GM12878 (cell line): ENCODE data around the gene TTYH3. TPM values are rescaled to one million over a fixed set of nuclear protein-coding genes. Genes with fewer than 3 reads are reported as not detected.

ENCODE experiments used
- ATAC-seq: fragments of 200-7000 bp; cut with Tn5 transposase; 3 replicates; pipeline ENCODE4 v1.9.1; 2020; ENCODE audit warnings: mild to moderate bottlenecking, moderate library complexity
- BruUV-seq: library from RNA; stranded (reverse); fragments of 400-500 nt; replicated peaks from 2 replicates; lab custom pipeline; 2021; lab: Mats Ljungman, UMichigan
- CTCF ChIA-PET: fragments of 300-600 bp; sonication (Branson Sonifier 250); formaldehyde crosslinking; extraction: SDS; loops from one replicate; lab custom pipeline; 2021; ENCODE audit warnings: inconsistent platforms; lab: Yijun Ruan, JAX
- POLR2A ChIA-PET: fragments of 350-600 bp; formaldehyde crosslinking; extraction: SDS; loops from one replicate; lab custom pipeline; 2021; ENCODE audit warnings: inconsistent platforms; lab: Charles Lee
- RAD21 ChIA-PET: fragments of 300-600 bp; sonication (Branson Sonifier 250); formaldehyde crosslinking; loops from one replicate; lab custom pipeline; 2023; ENCODE audit warnings: antibody characterized with exemption; ENCODE audit not compliant: unreplicated experiment; lab: Charles Lee
- SMC1A ChIA-PET: fragments of 300-600 bp; sonication (Branson Sonifier 250); formaldehyde crosslinking; loops from one replicate; lab custom pipeline; 2023; ENCODE audit not compliant: unreplicated experiment, uncharacterized antibody; lab: Charles Lee
- DNase-seq: peaks from one replicate; pipeline ENCODE4 v3.0.0-alpha.2; 2011; ENCODE audit warnings: low read depth, low spot score
- FAIRE-seq: peaks from 3 replicates; lab custom pipeline; 2011; peaks lifted over from hg19 to GRCh38; lab: Jason Lieb, UNC
- H2AFZ ChIP-seq: 2 replicates; pipeline ENCODE4 v1.6.0; 2011; ENCODE audit warnings: low read depth, low read length, control low read depth; ENCODE audit not compliant: control insufficient read depth
- H3K27ac ChIP-seq: 2 replicates; pipeline ENCODE4 v1.5.1; 2011; ENCODE audit warnings: control low read depth; ENCODE audit not compliant: control insufficient read depth, insufficient read depth
- H3K27me3 ChIP-seq, 2 experiments: replicated peaks in 1 of 2; 2 replicates each; pipeline versions ENCODE4 v1.6.0 to v1.6.1; 2011; ENCODE audit warnings: low read length in 1 of 2; ENCODE audit not compliant: control insufficient read depth in 2 of 2, insufficient read depth in 2 of 2
- H3K36me3 ChIP-seq, 2 experiments: 2 replicates each; pipeline ENCODE4 v1.5.1; 2011; ENCODE audit warnings: low read length in 1 of 2; ENCODE audit not compliant: control insufficient read depth in 2 of 2, insufficient read depth in 2 of 2
- H3K4me1 ChIP-seq: 2 replicates; pipeline ENCODE4 v1.6.1; 2011; ENCODE audit warnings: mild to moderate bottlenecking, low read length, moderate library complexity, mixed read lengths; ENCODE audit not compliant: control insufficient read depth, insufficient read depth
- H3K4me2 ChIP-seq: 2 replicates; pipeline ENCODE4 v1.6.0; 2011; ENCODE audit warnings: control low read depth; ENCODE audit not compliant: control insufficient read depth, insufficient read depth
- H3K4me3 ChIP-seq: fragments of 200-600 bp; sonication (generic); 2 replicates; pipeline ENCODE4 v1.5.1; 2016
- H3K79me2 ChIP-seq: 2 replicates; pipeline ENCODE4 v1.6.0; 2011; ENCODE audit warnings: low read length; ENCODE audit not compliant: control insufficient read depth, insufficient read depth
- H3K9ac ChIP-seq: 2 replicates; pipeline ENCODE4 v1.8.0; 2011; ENCODE audit warnings: low read length, control low read depth, mixed read lengths; ENCODE audit not compliant: control insufficient read depth, insufficient read depth
- H3K9me3 ChIP-seq: replicated peaks from 3 replicates; pipeline ENCODE4 v1.5.1; 2011; ENCODE audit warnings: mild to moderate bottlenecking, low read length; ENCODE audit not compliant: control insufficient read depth, insufficient read depth
- H4K20me1 ChIP-seq: 2 replicates; pipeline ENCODE4 v1.6.0; 2011; ENCODE audit not compliant: control insufficient read depth, insufficient read depth
- DPF2 ChIP-seq: fragments of 450-650 bp; IDR thresholded peaks from 2 replicates; pipeline ENCODE4 v1.6.1; 2017; ENCODE audit warnings: mild to moderate bottlenecking
- GATAD2B ChIP-seq: fragments of 450-650 bp; conservative IDR thresholded peaks from 2 replicates; pipeline ENCODE4 v1.6.1; 2017; ENCODE audit warnings: low read depth, mild to moderate bottlenecking, moderate library complexity
- HDAC2 ChIP-seq: fragments of 200-600 bp; sonication (generic); IDR thresholded peaks from 2 replicates; pipeline ENCODE4 v1.6.1; 2017
- NFIC ChIP-seq: IDR thresholded peaks from 2 replicates; pipeline ENCODE4 v1.6.1; 2012; ENCODE audit warnings: low read depth, mild to moderate bottlenecking, inconsistent platforms, low read length, moderate library complexity
- NFYA ChIP-seq: IDR thresholded peaks from 2 replicates; pipeline ENCODE4 v1.6.1; 2011; ENCODE audit warnings: low read depth, mild to moderate bottlenecking, low read length, improper control_type of control experiment, borderline replicate concordance
- POLR2AphosphoS2 ChIP-seq: IDR thresholded peaks from 2 replicates; pipeline ENCODE4 v1.6.1; 2011; ENCODE audit warnings: low read depth, mild to moderate bottlenecking, low read length, improper control_type of control experiment, moderate library complexity
- RCOR1 ChIP-seq: conservative IDR thresholded peaks from 2 replicates; pipeline ENCODE4 v1.6.1; 2012; ENCODE audit warnings: low read depth, low read length, improper control_type of control experiment
- SIN3A ChIP-seq: IDR thresholded peaks from 2 replicates; pipeline ENCODE4 v1.6.1; 2012; ENCODE audit warnings: low read depth, low read length, improper control_type of control experiment
- SIX5 ChIP-seq: IDR thresholded peaks from 2 replicates; pipeline ENCODE4 v1.6.1; 2011; ENCODE audit warnings: mild to moderate bottlenecking, low read depth, low read length, moderate library complexity; ENCODE audit not compliant: severe bottlenecking
- SMAD1 ChIP-seq: fragments of 450-650 bp; IDR thresholded peaks from 2 replicates; pipeline ENCODE4 v1.6.1; 2018; ENCODE audit warnings: mild to moderate bottlenecking, low read depth; ENCODE audit not compliant: partially characterized antibody
- SP1 ChIP-seq: IDR thresholded peaks from one replicate; pipeline ENCODE4 v1.6.1; 2011; ENCODE audit warnings: low read depth, low read length
- SRF ChIP-seq, 2 experiments: IDR thresholded peaks; 2 replicates each; pipeline ENCODE4 v1.6.1; 2011; ENCODE audit warnings: low read depth in 2 of 2, low read length in 2 of 2, mild to moderate bottlenecking in 1 of 2, moderate library complexity in 1 of 2
- SUPT20H ChIP-seq: IDR thresholded peaks from 2 replicates; pipeline ENCODE4 v1.6.1; 2011; ENCODE audit warnings: low read depth, mild to moderate bottlenecking, low read length, moderate library complexity, borderline replicate concordance; ENCODE audit not compliant: control insufficient read depth
- WGBS: methylation state at CpG from one replicate; pipeline ENCODE4 v1.1.6; 2016; ENCODE audit warnings: low lambda C conversion rate; ENCODE audit not compliant: insufficient replicate concordance, insufficient coverage; ENCODE audit errors: missing lambda C conversion rate; 5-methylcytosine and 5-hydroxymethylcytosine counted together
- in situ Hi-C: fragments of 300-500 bp; cut with MboI; formaldehyde crosslinking; loops from 9 replicates; pipeline ENCODE4 v1.14.3; 2018; ENCODE audit warnings: mixed read lengths
- intact Hi-C: fragments of 100-400 bp; cut with micrococcal nuclease; formaldehyde crosslinking; loops from one replicate; pipeline ENCODE4 v1.14.2; 2022; ENCODE audit not compliant: unreplicated experiment
- polyA plus RNA-seq, 11 experiments: library from polyadenylated mRNA; depleted of rRNA in 4 of 11; unstranded in 6 of 11; stranded (reverse) in 5 of 11; fragments of >200 nt; fragmentation: Nextera tagmentation in 4 of 11; fragmentation: Illumina TruSeq in 1 of 11; extraction: Ambion mirVana in 4 of 11; extraction: Trizol in 1 of 11; gene quantifications; 1 replicate in 1 of 11; 2 replicates in 10 of 11; pipeline versions ENCODE4 v1.2.1 to v1.2.3, GENCODE V29; 2011 to 2016; ENCODE audit warnings: inconsistent platforms in 2 of 11, missing spikeins in 2 of 11, low read depth in 1 of 11
- total RNA-seq, 4 experiments: library from RNA; depleted of rRNA in 3 of 4; stranded (reverse); fragments of >200 nt in 3 of 4; fragmentation: Illumina TruSeq in 1 of 4; extraction: Trizol in 1 of 4; gene quantifications; 2 replicates each; pipeline versions ENCODE4 v1.2.1 to v1.2.3, GENCODE V29; 2013 to 2021
- TF ChIP-seq, protein P1 (sequence below): fragments of 450-650 bp; IDR thresholded peaks from 2 replicates; pipeline ENCODE4 v1.6.1; 2017; ENCODE audit warnings: mild to moderate bottlenecking, low read depth, inconsistent platforms; ENCODE audit not compliant: poor library complexity, severe bottlenecking
- TF ChIP-seq, protein P2 (sequence below): fragments of 150-350 bp; IDR thresholded peaks from 2 replicates; pipeline ENCODE4 v1.6.1; 2016; ENCODE audit warnings: low read depth, low read length
- TF ChIP-seq, protein P3 (sequence below), 3 experiments: IDR thresholded peaks in 2 of 3; conservative IDR thresholded peaks in 1 of 3; 2 replicates each; pipeline ENCODE4 v1.5.1; 2011; ENCODE audit warnings: low read depth in 3 of 3, low read length in 3 of 3, mild to moderate bottlenecking in 3 of 3, control low read depth in 2 of 3, moderate library complexity in 2 of 3, inconsistent platforms in 1 of 3, mixed read lengths in 1 of 3; ENCODE audit not compliant: control insufficient read depth in 2 of 3, insufficient read depth in 1 of 3; ENCODE audit errors: extremely low read depth in 1 of 3

The TTYH3 gene
- total and polyA plus RNA-seq, 10 of the 15 experiments (the other 5 are each of a cell fraction or from before 2014, with no cell fraction given): 0.79 to 71.4 (median 10.5) TPM

DNA sequence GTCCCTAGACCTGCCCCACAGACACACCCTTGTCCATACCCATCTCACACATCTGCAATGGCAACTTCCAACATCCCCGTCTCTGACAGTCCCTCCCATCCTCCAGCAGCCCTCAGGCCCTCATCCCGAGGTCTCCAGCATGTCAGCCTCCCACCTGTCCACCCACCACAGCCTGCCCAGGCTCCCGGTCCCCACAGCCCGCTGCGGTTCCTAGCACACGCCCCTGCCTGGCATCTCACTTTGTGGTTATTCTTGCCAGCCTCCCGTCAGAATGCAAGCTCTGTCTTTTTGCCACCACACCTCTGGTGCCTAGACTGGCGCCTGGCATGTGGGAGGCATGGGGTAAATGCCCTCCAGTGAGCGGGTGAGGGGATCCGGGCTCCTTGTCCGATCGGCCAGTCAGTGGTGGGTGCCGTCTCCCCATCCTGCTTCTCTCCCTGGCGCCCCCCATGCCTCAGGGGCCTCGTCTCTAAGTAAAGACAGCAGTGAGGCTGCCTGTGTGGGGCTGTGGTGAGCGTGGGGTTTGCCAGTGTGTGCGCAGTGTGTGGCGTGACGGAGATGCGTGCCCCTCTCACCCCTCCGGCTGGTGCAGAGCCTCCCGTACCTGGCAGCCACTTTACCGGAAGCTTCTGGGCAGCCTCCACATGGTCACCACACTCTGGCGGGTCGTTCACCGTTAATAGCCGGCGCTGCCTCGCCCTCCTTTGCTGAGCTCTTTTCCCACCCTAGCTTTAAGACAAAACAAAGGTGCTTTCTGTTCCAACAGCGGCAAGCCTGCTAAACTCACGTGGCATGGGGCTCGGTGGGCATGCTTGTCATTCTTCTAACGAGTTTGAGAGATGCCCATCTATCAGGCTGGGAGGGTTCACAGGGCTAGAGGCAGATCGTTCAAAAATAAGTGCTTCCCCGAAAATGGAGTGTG, 28.5 kb upstream of the TTYH3 start:
- Histone ChIP-seq H3K79me2 (no peaks in the 10 kb centered on the region), H3K9me3 (no peaks in the 10 kb centered on the region), H3K36me3 (peaks cover 0 to 2% of the 10 kb centered on the region in 2 experiments; a peak in 1 of 4 replicates), H4K20me1 (no peaks in the 10 kb centered on the region), H3K27me3 (no peaks in the 10 kb centered on the region), H3K27ac (no peak overlapping the region), H3K4me3 (no peak overlapping the region), H2AFZ (no peak overlapping the region), H3K9ac (no peak overlapping the region), H3K4me1 (no peaks in the 10 kb centered on the region), H3K4me2 (no peak overlapping the region)
- ChIA-PET CTCF (no interaction called here), POLR2A (interaction anchor here (0.6 kb wide), 1 partner anchor 43 kb away, joined by 3 read pairs; no protein-coding TSS in a partner anchor), RAD21 (no interaction called here), SMC1A (no interaction called here)
- intact Hi-C loops (no loop called here), in situ Hi-C loops (no loop called here)
- FAIRE-seq (no peak), DNase-seq (no peak), ATAC-seq (no peak)
- WGBS: 64% methylated on average over 35 of the region's 35 CpGs
- no TSS peak for BruUV-seq
- TF ChIP-seq DPF2 (no peak), POLR2AphosphoS2 (no peak), NFYA (no peak), SP1 (no peak), SIN3A (no peak), GATAD2B (no peak), SMAD1 (no peak), HDAC2 (no peak), SUPT20H (no peak), SIX5 (no peak), RCOR1 (no peak), SRF (IDR thresholded peaks at IDR 0.05; ENCODE audit: low read depth in 2 of 2, low read length in 2 of 2) (no peak), NFIC (no peak)
- TF ChIP-seq, protein P1, sequence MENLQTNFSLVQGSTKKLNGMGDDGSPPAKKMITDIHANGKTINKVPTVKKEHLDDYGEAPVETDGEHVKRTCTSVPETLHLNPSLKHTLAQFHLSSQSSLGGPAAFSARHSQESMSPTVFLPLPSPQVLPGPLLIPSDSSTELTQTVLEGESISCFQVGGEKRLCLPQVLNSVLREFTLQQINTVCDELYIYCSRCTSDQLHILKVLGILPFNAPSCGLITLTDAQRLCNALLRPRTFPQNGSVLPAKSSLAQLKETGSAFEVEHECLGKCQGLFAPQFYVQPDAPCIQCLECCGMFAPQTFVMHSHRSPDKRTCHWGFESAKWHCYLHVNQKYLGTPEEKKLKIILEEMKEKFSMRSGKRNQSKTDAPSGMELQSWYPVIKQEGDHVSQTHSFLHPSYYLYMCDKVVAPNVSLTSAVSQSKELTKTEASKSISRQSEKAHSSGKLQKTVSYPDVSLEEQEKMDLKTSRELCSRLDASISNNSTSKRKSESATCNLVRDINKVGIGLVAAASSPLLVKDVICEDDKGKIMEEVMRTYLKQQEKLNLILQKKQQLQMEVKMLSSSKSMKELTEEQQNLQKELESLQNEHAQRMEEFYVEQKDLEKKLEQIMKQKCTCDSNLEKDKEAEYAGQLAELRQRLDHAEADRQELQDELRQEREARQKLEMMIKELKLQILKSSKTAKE: no peak
- TF ChIP-seq, protein P2, sequence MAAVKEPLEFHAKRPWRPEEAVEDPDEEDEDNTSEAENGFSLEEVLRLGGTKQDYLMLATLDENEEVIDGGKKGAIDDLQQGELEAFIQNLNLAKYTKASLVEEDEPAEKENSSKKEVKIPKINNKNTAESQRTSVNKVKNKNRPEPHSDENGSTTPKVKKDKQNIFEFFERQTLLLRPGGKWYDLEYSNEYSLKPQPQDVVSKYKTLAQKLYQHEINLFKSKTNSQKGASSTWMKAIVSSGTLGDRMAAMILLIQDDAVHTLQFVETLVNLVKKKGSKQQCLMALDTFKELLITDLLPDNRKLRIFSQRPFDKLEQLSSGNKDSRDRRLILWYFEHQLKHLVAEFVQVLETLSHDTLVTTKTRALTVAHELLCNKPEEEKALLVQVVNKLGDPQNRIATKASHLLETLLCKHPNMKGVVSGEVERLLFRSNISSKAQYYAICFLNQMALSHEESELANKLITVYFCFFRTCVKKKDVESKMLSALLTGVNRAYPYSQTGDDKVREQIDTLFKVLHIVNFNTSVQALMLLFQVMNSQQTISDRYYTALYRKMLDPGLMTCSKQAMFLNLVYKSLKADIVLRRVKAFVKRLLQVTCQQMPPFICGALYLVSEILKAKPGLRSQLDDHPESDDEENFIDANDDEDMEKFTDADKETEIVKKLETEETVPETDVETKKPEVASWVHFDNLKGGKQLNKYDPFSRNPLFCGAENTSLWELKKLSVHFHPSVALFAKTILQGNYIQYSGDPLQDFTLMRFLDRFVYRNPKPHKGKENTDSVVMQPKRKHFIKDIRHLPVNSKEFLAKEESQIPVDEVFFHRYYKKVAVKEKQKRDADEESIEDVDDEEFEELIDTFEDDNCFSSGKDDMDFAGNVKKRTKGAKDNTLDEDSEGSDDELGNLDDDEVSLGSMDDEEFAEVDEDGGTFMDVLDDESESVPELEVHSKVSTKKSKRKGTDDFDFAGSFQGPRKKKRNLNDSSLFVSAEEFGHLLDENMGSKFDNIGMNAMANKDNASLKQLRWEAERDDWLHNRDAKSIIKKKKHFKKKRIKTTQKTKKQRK: no peak
- TF ChIP-seq, protein P3, sequence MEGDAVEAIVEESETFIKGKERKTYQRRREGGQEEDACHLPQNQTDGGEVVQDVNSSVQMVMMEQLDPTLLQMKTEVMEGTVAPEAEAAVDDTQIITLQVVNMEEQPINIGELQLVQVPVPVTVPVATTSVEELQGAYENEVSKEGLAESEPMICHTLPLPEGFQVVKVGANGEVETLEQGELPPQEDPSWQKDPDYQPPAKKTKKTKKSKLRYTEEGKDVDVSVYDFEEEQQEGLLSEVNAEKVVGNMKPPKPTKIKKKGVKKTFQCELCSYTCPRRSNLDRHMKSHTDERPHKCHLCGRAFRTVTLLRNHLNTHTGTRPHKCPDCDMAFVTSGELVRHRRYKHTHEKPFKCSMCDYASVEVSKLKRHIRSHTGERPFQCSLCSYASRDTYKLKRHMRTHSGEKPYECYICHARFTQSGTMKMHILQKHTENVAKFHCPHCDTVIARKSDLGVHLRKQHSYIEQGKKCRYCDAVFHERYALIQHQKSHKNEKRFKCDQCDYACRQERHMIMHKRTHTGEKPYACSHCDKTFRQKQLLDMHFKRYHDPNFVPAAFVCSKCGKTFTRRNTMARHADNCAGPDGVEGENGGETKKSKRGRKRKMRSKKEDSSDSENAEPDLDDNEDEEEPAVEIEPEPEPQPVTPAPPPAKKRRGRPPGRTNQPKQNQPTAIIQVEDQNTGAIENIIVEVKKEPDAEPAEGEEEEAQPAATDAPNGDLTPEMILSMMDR (IDR thresholded peaks at IDR 0.05 in 2 of 3, conservative IDR thresholded peaks at IDR 0.05 in 1 of 3; ENCODE audit: control insufficient read depth in 2 of 3, extremely low read depth in 1 of 3, insufficient read depth in 1 of 3, low read depth in 3 of 3, low read length in 3 of 3): no peak
